Naive thymus-derived CD4-positive, alpha-beta T cell (primary cell): ENCODE results near the gene DNAJB12. TPM values are rescaled to one million over a fixed set of nuclear protein-coding genes. Genes with fewer than 3 reads are reported as not detected.

ENCODE experiments used
- ATAC-seq: fragments of 150-1000 bp; cut with Tn5 transposase; 2 replicates; pipeline ENCODE4 v1.10.0; 2021; ENCODE audit warnings: mild to moderate bottlenecking, moderate library complexity
- CTCF ChIA-PET: fragments of 350-600 bp; sonication (Branson Sonifier 250); formaldehyde crosslinking; loops from one replicate; lab custom pipeline; 2021; ENCODE audit warnings: antibody characterized with exemption; lab: Charles Lee
- POLR2A ChIA-PET: fragments of 350-600 bp; sonication (Branson Sonifier 250); formaldehyde crosslinking; loops from one replicate; lab custom pipeline; 2021; ENCODE audit warnings: antibody characterized with exemption, inconsistent platforms; lab: Charles Lee
- DNase-seq, 9 donors: peaks; one replicate each; pipeline versions ENCODE4 v3.0.0 to v3.0.0-alpha.2; 2020 to 2022; ENCODE audit warnings: mixed read lengths in 1 of 9
- H3K27ac ChIP-seq: one replicate; pipeline ENCODE4 v1.7.0; 2013; ENCODE audit warnings: mild to moderate bottlenecking, low read depth, low read length, moderate library complexity
- H3K27me3 ChIP-seq, 2 donors: one replicate each; pipeline ENCODE4 v1.7.0; 2013; ENCODE audit warnings: low read length in 2 of 2, mild to moderate bottlenecking in 2 of 2, moderate library complexity in 2 of 2; ENCODE audit not compliant: control insufficient read depth in 2 of 2, insufficient read depth in 2 of 2
- H3K36me3 ChIP-seq, 3 experiments: 1 replicate in 2 of 3; 2 replicates in 1 of 3; pipeline ENCODE4 v1.7.0; 2013; ENCODE audit warnings: low read length in 3 of 3, mild to moderate bottlenecking in 3 of 3, moderate library complexity in 1 of 3; ENCODE audit not compliant: insufficient read depth in 3 of 3, control insufficient read depth in 2 of 3
- H3K4me1 ChIP-seq, 2 donors: one replicate each; pipeline ENCODE4 v1.7.0; 2013; ENCODE audit warnings: low read length in 2 of 2, mild to moderate bottlenecking in 2 of 2, moderate library complexity in 1 of 2; ENCODE audit not compliant: control insufficient read depth in 2 of 2, insufficient read depth in 2 of 2
- H3K4me3 ChIP-seq: 2 replicates; pipeline ENCODE4 v1.7.0; 2013; ENCODE audit warnings: mild to moderate bottlenecking, low read length
- H3K9me3 ChIP-seq, 3 experiments: 1 replicate in 2 of 3; 2 replicates in 1 of 3; pipeline ENCODE4 v1.7.0; 2013; ENCODE audit warnings: low read length in 3 of 3; ENCODE audit not compliant: control insufficient read depth in 2 of 3
- H3K27ac Mint-ChIP-seq, 9 donors: one replicate each; pipeline ENCODE4 v1.8.0; 2020 to 2022; ENCODE audit warnings: mixed read lengths in 9 of 9, mild to moderate bottlenecking in 8 of 9, moderate library complexity in 5 of 9, inconsistent platforms in 2 of 9
- H3K27me3 Mint-ChIP-seq, 5 donors: one replicate each; pipeline ENCODE4 v1.8.0; 2021 to 2022; ENCODE audit warnings: mixed read lengths in 5 of 5, mild to moderate bottlenecking in 1 of 5
- H3K36me3 Mint-ChIP-seq, 5 donors: one replicate each; pipeline ENCODE4 v1.8.0; 2020 to 2022; ENCODE audit warnings: mixed read lengths in 5 of 5, mild to moderate bottlenecking in 3 of 5, inconsistent platforms in 1 of 5
- H3K4me1 Mint-ChIP-seq, 7 donors: one replicate each; pipeline ENCODE4 v1.8.0; 2020 to 2022; ENCODE audit warnings: mixed read lengths in 7 of 7, mild to moderate bottlenecking in 3 of 7, inconsistent platforms in 1 of 7
- H3K4me3 Mint-ChIP-seq, 10 donors: one replicate each; pipeline ENCODE4 v1.8.0; 2020 to 2022; ENCODE audit warnings: mild to moderate bottlenecking in 10 of 10, mixed read lengths in 10 of 10, moderate library complexity in 6 of 10, inconsistent platforms in 2 of 10
- H3K9me3 Mint-ChIP-seq, 11 donors: one replicate each; pipeline ENCODE4 v1.8.0; 2020 to 2022; ENCODE audit warnings: mixed read lengths in 11 of 11, mild to moderate bottlenecking in 4 of 11, inconsistent platforms in 1 of 11, moderate library complexity in 1 of 11
- intact Hi-C, 2 donors: fragments of 100-400 bp; cut with micrococcal nuclease; formaldehyde crosslinking; loops; one replicate each; pipeline ENCODE4 v1.15.1; 2023
- polyA plus RNA-seq, 2 donors: library from polyadenylated mRNA; unstranded; fragments of 300-500 nt; fragmentation: Illumina TruSeq; gene quantifications; one replicate each; pipeline ENCODE4 v1.2.3, GENCODE V29; 2021
- total RNA-seq, 6 experiments: library from RNA in 5 of 6; stranded (reverse) in 5 of 6; gene quantifications; 1 replicate in 5 of 6; 2 replicates in 1 of 6; pipeline ENCODE4 v1.2.3 and lab custom pipeline; 2021 to 2026

The DNAJB12 gene
- total and polyA plus RNA-seq, 7 experiments from 2014 or later, result 17.6 to 40.5 (median 27.6) TPM

- H3K4me3 Mint-ChIP-seq, result peak overlapping the region in 8 of 10 donors; percentile 2 to 63 (median 40)
- peaks cover 0 to 12% (median 0%) of the 10 kb centered on the region in 5 donors for H3K36me3 Mint-ChIP-seq
- ChIA-PET POLR2A (interaction anchor here (0.6 to 6.4 kb wide), 12 partner anchors 9 to 190 kb away, joined by 3 to 93 read pairs (median 4); partner anchors contain the start of gene DDIT4), CTCF (interaction anchor here (0.6 to 4.5 kb wide), 5 partner anchors 18 to 61 kb away, joined by 3 to 33 read pairs (median 5); partner anchors contain the start of gene DDIT4)
- ATAC-seq, result no peak
- peak overlapping the region; percentile 8 for H3K27ac ChIP-seq
- peaks cover 39 to 66% (median 64%) of the 10 kb centered on the region in 7 donors for H3K4me1 Mint-ChIP-seq
- no peaks in the 10 kb centered on the region for H3K27me3 ChIP-seq
- H3K4me1 ChIP-seq, result peaks cover 24 to 43% of the 10 kb centered on the region in 2 donors
- H3K36me3 ChIP-seq, result no peaks in the 10 kb centered on the region
- H3K4me3 ChIP-seq, result no peak overlapping the region
- no peak for DNase-seq
- no peaks in the 10 kb centered on the region for H3K9me3 ChIP-seq
- H3K27ac Mint-ChIP-seq, result peak overlapping the region; percentile 57 to 100 (median 83)
- peaks cover 0 to 3% (median 0%) of the 10 kb centered on the region in 11 donors for H3K9me3 Mint-ChIP-seq
- H3K27me3 Mint-ChIP-seq, result no peaks in the 10 kb centered on the region
- intact Hi-C loops, result loop anchor here in 1 of 2 donors (10.0 kb wide), 1 partner anchor 547 kb away; no protein-coding TSS in a partner anchor
Measured at GRCh38 chr10:72292223-72292691, 62.5 kb downstream of the DNAJB12 start.

GRCh38 chr10:72291019-72291532 is 63.6 kb downstream of the DNAJB12 start:
- peak; percentile 76 for ATAC-seq
- H3K27ac ChIP-seq, result peak overlapping the region; percentile 38

GRCh38 chr10:72285972-72286521 is 68.7 kb downstream of the DNAJB12 start:
- intact Hi-C loops, result loop anchor here (1.0 kb wide), 3 partner anchors 10 to 13 kb away; partner anchors contain the start of gene DDIT4 (in 1 of the 2)
- Histone ChIP-seq H3K27ac (peak overlapping the region; percentile 35), H3K9me3 (no peaks in the 10 kb centered on the region), H3K4me1 (peaks cover 12 to 27% of the 10 kb centered on the region in 2 donors), H3K4me3 (no peak overlapping the region), H3K27me3 (no peaks in the 10 kb centered on the region), H3K36me3 (no peaks in the 10 kb centered on the region)
- no peak for DNase-seq
- ATAC-seq, result no peak
- peaks cover 0 to 4% (median 0%) of the 10 kb centered on the region in 5 donors for H3K36me3 Mint-ChIP-seq
- POLR2A ChIA-PET, result interaction anchor here (0.8 to 3.2 kb wide), 6 partner anchors 8 to 26 kb away, joined by 3 to 26 read pairs (median 3); partner anchors contain the start of gene DDIT4
- no peaks in the 10 kb centered on the region for H3K27me3 Mint-ChIP-seq
- H3K27ac Mint-ChIP-seq, result peak overlapping the region; percentile 27 to 91 (median 81)
- H3K4me3 Mint-ChIP-seq, result peak overlapping the region in 5 of 10 donors; percentile 25 to 72 (median 63)
- peaks cover 0 to 1% (median 0%) of the 10 kb centered on the region in 11 donors for H3K9me3 Mint-ChIP-seq
- peaks cover 24 to 50% (median 42%) of the 10 kb centered on the region in 7 donors for H3K4me1 Mint-ChIP-seq
- CTCF ChIA-PET, result interaction anchor here (0.6 to 1.1 kb wide), 3 partner anchors 11 to 32 kb away, joined by 3 to 4 read pairs (median 4); no protein-coding TSS in a partner anchor

More at GRCh38 chr10:72291019-72291532, 63.6 kb downstream of the DNAJB12 start:
- Histone ChIP-seq H3K9me3 (no peaks in the 10 kb centered on the region), H3K36me3 (no peaks in the 10 kb centered on the region), H3K4me3 (no peak overlapping the region), H3K4me1 (peaks cover 16 to 42% of the 10 kb centered on the region in 2 donors), H3K27me3 (no peaks in the 10 kb centered on the region)
- Mint-ChIP-seq H3K36me3 (peaks cover 0 to 9% (median 0%) of the 10 kb centered on the region in 5 donors), H3K4me1 (peaks cover 42 to 71% (median 66%) of the 10 kb centered on the region in 7 donors), H3K9me3 (peaks cover 0 to 2% (median 0%) of the 10 kb centered on the region in 11 donors), H3K27ac (peak overlapping the region in 8 of 9 donors; percentile 0 to 87 (median 70)), H3K4me3 (peak overlapping the region in 5 of 10 donors; percentile 39 to 75 (median 60)), H3K27me3 (no peaks in the 10 kb centered on the region)
- intact Hi-C loops, result loop anchor here in 1 of 2 donors (10.0 kb wide), 1 partner anchor 546 kb away; no protein-coding TSS in a partner anchor
- DNase-seq, result peak in 4 of 9 donors; percentile 45 to 61 (median 49)
- ChIA-PET POLR2A (interaction anchor here (0.7 to 3.2 kb wide), 12 partner anchors 10 to 75 kb away, joined by 3 to 20 read pairs (median 4); partner anchors contain the start of genes ANAPC16, ASCC1 and DDIT4), CTCF (interaction anchor here (0.6 to 4.5 kb wide), 6 partner anchors 11 to 48 kb away, joined by 3 to 33 read pairs (median 3); partner anchors contain the start of gene DDIT4)

- no peaks in the 10 kb centered on the region for H3K27me3 Mint-ChIP-seq
- CTCF ChIA-PET, result interaction anchor here (2.0 kb wide), 1 partner anchor 8 kb away, joined by 12 read pairs; no protein-coding TSS in a partner anchor
- POLR2A ChIA-PET, result interaction anchor here (0.7 to 2.4 kb wide), 9 partner anchors 8 to 204 kb away, joined by 3 to 14 read pairs (median 4); partner anchors contain the start of gene DDIT4
- intact Hi-C loops, result no loop called here
- Histone ChIP-seq H3K36me3 (no peaks in the 10 kb centered on the region), H3K27me3 (no peaks in the 10 kb centered on the region), H3K9me3 (no peaks in the 10 kb centered on the region), H3K27ac (no peak overlapping the region), H3K4me1 (peaks cover 9 to 23% of the 10 kb centered on the region in 2 donors), H3K4me3 (no peak overlapping the region)
- ATAC-seq (no peak), DNase-seq (no peak)
- peak overlapping the region in 3 of 9 donors; percentile 13 to 43 (median 14) for H3K27ac Mint-ChIP-seq
- H3K9me3 Mint-ChIP-seq, result peaks cover 0 to 1% (median 0%) of the 10 kb centered on the region in 11 donors
- H3K4me3 Mint-ChIP-seq, result peak overlapping the region in 1 of 10 donors; percentile 13
- peaks cover 24 to 62% (median 53%) of the 10 kb centered on the region in 7 donors for H3K4me1 Mint-ChIP-seq
- H3K36me3 Mint-ChIP-seq, result peaks cover 0 to 4% (median 0%) of the 10 kb centered on the region in 5 donors
Measured at GRCh38 chr10:72283131-72283530, 71.6 kb downstream of the DNAJB12 start.

Other genes starting within 250 kb of the DNAJB12 start
- 100 to 1,000 TPM in 3 of 5 experiments, 10 to 100 TPM in 2; 85.5 to 131 (median 105) TPM for gene ANAPC16, start 138.9 kb downstream of the DNAJB12 start, total RNA-seq
- gene ANAPC16, start 138.9 kb downstream of the DNAJB12 start, polyA plus RNA-seq, result 100 to 1,000 TPM; 318 to 445 TPM
- gene ASCC1, start 138.6 kb downstream of the DNAJB12 start, total RNA-seq, result 10 to 100 TPM; 19.4 to 33.1 (median 24.2) TPM
- 10 to 100 TPM; 25.2 to 27.1 TPM for gene ASCC1, start 138.6 kb downstream of the DNAJB12 start, polyA plus RNA-seq
- 100 to 1,000 TPM in 3 of 5 experiments, 10 to 100 TPM in 2; 25.4 to 335 (median 135) TPM for gene DDIT4, start 81.0 kb downstream of the DNAJB12 start, total RNA-seq
- 100 to 1,000 TPM in 1 of 2 donors, 10 to 100 TPM in 1; 80.4 to 219 TPM for gene DDIT4, start 81.0 kb downstream of the DNAJB12 start, polyA plus RNA-seq